HepG2 (cell line): ENCODE data around the gene GLRX5. TPM values are rescaled to one million over a fixed set of nuclear protein-coding genes. Genes with fewer than 3 reads are reported as not detected.

Experiments
- ATAC-seq: fragments of 200-7000 bp; cut with Tn5 transposase; 3 replicates; pipeline ENCODE4 v1.9.1; 2020; ENCODE audit warnings: mild to moderate bottlenecking, moderate library complexity
- BruUV-seq: library from RNA; stranded (reverse); fragments of 400-500 nt; replicated peaks from 2 replicates; lab custom pipeline; 2021; lab: Mats Ljungman, UMichigan
- CTCF ChIA-PET: fragments of 300-600 bp; formaldehyde crosslinking; extraction: SDS; loops from one replicate; lab custom pipeline; 2021; ENCODE audit warnings: low total read pairs, inconsistent platforms, low intra/inter-chr PET ratio; lab: Yijun Ruan, JAX
- POLR2A ChIA-PET: fragments of 350-600 bp; sonication (Branson Sonifier 250); formaldehyde crosslinking; loops from one replicate; lab custom pipeline; 2020; ENCODE audit warnings: antibody characterized with exemption, inconsistent platforms; lab: Yijun Ruan, JAX
- DNase-seq: peaks from one replicate; pipeline ENCODE4 v3.0.0-alpha.2; 2015; ENCODE audit warnings: low spot score
- FAIRE-seq: peaks from 3 replicates; lab custom pipeline; 2011; peaks lifted over from hg19 to GRCh38; lab: Jason Lieb, UNC
- H2AFZ ChIP-seq: one replicate; pipeline ENCODE4 v1.6.1; 2011; ENCODE audit warnings: low read length, inconsistent platforms
- H3K27ac ChIP-seq: fragments of 300-600 bp; 3 replicates; pipeline ENCODE4 v1.8.0; 2011; ENCODE audit warnings: mixed run types, mild to moderate bottlenecking, mixed read lengths, low read length, inconsistent platforms; ENCODE audit not compliant: insufficient read depth; ENCODE audit errors: extremely low read length
- H3K27me3 ChIP-seq, 2 experiments: fragments of 200-600 bp in 1 of 2; 2 replicates in 1 of 2; 3 replicates in 1 of 2; pipeline versions ENCODE4 v1.6.0 to v1.8.0; 2011; ENCODE audit warnings: low read length in 2 of 2, mild to moderate bottlenecking in 2 of 2, moderate library complexity in 2 of 2, inconsistent platforms in 1 of 2; ENCODE audit not compliant: insufficient read depth in 2 of 2, control insufficient read depth in 1 of 2
- H3K36me3 ChIP-seq, 2 experiments: fragments of 200-600 bp in 1 of 2; replicated peaks in 1 of 2; 2 replicates in 1 of 2; 3 replicates in 1 of 2; pipeline versions ENCODE4 v1.5.1 to v1.8.0; 2011; ENCODE audit warnings: low read length in 2 of 2, inconsistent platforms in 1 of 2; ENCODE audit not compliant: insufficient read depth in 2 of 2, control insufficient read depth in 1 of 2
- H3K4me1 ChIP-seq: 2 replicates; pipeline ENCODE4 v1.5.1; 2012; ENCODE audit warnings: low read length, inconsistent platforms; ENCODE audit not compliant: insufficient read depth
- H3K4me2 ChIP-seq: 2 replicates; pipeline ENCODE4 v1.6.0; 2011; ENCODE audit warnings: low read depth, low read length, inconsistent platforms
- H3K4me3 ChIP-seq, 3 experiments: fragments of 200-600 bp in 1 of 3; sonication (generic), shearing (Covaris generic) in 1 of 3; replicated peaks in 1 of 3; 2 replicates each; pipeline ENCODE4 v1.5.1; 2011 to 2016; ENCODE audit warnings: low read length in 3 of 3, inconsistent platforms in 2 of 3, low read depth in 2 of 3, mild to moderate bottlenecking in 2 of 3, control low read depth in 1 of 3, mixed read lengths in 1 of 3; ENCODE audit not compliant: insufficient read depth in 1 of 3
- H3K79me2 ChIP-seq: one replicate; pipeline ENCODE4 v1.6.1; 2011; ENCODE audit warnings: low read length, inconsistent platforms; ENCODE audit not compliant: insufficient read depth
- H3K9ac ChIP-seq: 2 replicates; pipeline ENCODE4 v1.6.0; 2011; ENCODE audit warnings: mild to moderate bottlenecking, low read depth, low read length, inconsistent platforms; ENCODE audit not compliant: insufficient read depth
- H3K9me3 ChIP-seq: 2 replicates; pipeline ENCODE4 v1.5.1; 2012; ENCODE audit warnings: mild to moderate bottlenecking, low read length
- H4K20me1 ChIP-seq: 2 replicates; pipeline ENCODE4 v1.6.0; 2011; ENCODE audit warnings: inconsistent platforms, mild to moderate bottlenecking, low read length, moderate library complexity; ENCODE audit not compliant: insufficient read depth
- FOSL2 ChIP-seq: sonication (generic); formaldehyde crosslinking; IDR thresholded peaks from 2 replicates; pipeline ENCODE4 v1.4.0; 2020; ENCODE audit warnings: missing genetic modification reagents
- JDP2 ChIP-seq: sonication (generic); formaldehyde crosslinking; IDR thresholded peaks from 2 replicates; pipeline ENCODE4 v1.8.1; 2022; ENCODE audit warnings: missing genetic modification reagents, borderline replicate concordance
- REL ChIP-seq: sonication (generic); formaldehyde crosslinking; conservative IDR thresholded peaks from 2 replicates; pipeline ENCODE4 v1.8.0; 2022; ENCODE audit warnings: mild to moderate bottlenecking, missing genetic modification reagents, moderate library complexity
- SOX13 ChIP-seq, 3 experiments: fragments of 450-650 bp in 1 of 3; sonication (generic) in 1 of 3; formaldehyde crosslinking in 1 of 3; IDR thresholded peaks in 2 of 3; conservative IDR thresholded peaks in 1 of 3; 2 replicates each; pipeline versions ENCODE4 v1.5.0 to v1.6.1; 2016 to 2020; ENCODE audit warnings: antibody characterized with exemption in 1 of 3, mild to moderate bottlenecking in 1 of 3, missing compliant biosample characterization in 1 of 3, missing genetic modification reagents in 1 of 3, moderate library complexity in 1 of 3
- THAP11 ChIP-seq: IDR thresholded peaks from 2 replicates; pipeline ENCODE4 v1.6.1; 2016; ENCODE audit warnings: missing biosample characterization, missing genetic modification reagents
- U2AF2 ChIP-seq: fragments of 200-400 bp; formaldehyde crosslinking; IDR thresholded peaks from 2 replicates; pipeline ENCODE4 v1.6.1; 2017; ENCODE audit warnings: low read depth, mild to moderate bottlenecking, low read length
- ZFP41 ChIP-seq: sonication (generic); formaldehyde crosslinking; IDR thresholded peaks from 2 replicates; pipeline ENCODE4 v1.4.0; 2020; ENCODE audit warnings: mild to moderate bottlenecking, missing genetic modification reagents, borderline replicate concordance
- ZNF234 ChIP-seq: sonication (generic); formaldehyde crosslinking; conservative IDR thresholded peaks from 2 replicates; pipeline ENCODE4 v1.5.1; 2020; ENCODE audit warnings: mild to moderate bottlenecking, missing genetic modification reagents
- ZNF460 ChIP-seq: sonication (generic); formaldehyde crosslinking; IDR thresholded peaks from 2 replicates; pipeline ENCODE4 v1.5.1; 2020; ENCODE audit warnings: missing genetic modification reagents, mild to moderate bottlenecking, borderline replicate concordance
- ZNF629 ChIP-seq: sonication (generic); formaldehyde crosslinking; conservative IDR thresholded peaks from 2 replicates; pipeline ENCODE4 v1.5.0; 2020; ENCODE audit warnings: missing genetic modification reagents
- WGBS: methylation state at CpG from one replicate; pipeline ENCODE4 v1.1.6; 2017; ENCODE audit warnings: low lambda C conversion rate; 5-methylcytosine and 5-hydroxymethylcytosine counted together
- in situ Hi-C: cut with HindIII; loops from 2 replicates; pipeline ENCODE4 v1.10.0; 2017; ENCODE audit warnings: low pct_unique_long_range_greater_than_20kb; ENCODE audit not compliant: extremely low pct_ligation_motif_present
- intact Hi-C: fragments of 100-400 bp; cut with micrococcal nuclease; formaldehyde crosslinking; loops from one replicate; pipeline ENCODE4 v1.10.0; 2022; ENCODE audit not compliant: unreplicated experiment
- polyA plus RNA-seq, 8 experiments: library from polyadenylated mRNA; depleted of rRNA in 3 of 8; stranded (reverse) in 7 of 8; unstranded in 1 of 8; fragments of >200 nt; fragmentation: Illumina TruSeq in 4 of 8; extraction: Trizol in 4 of 8; gene quantifications; 2 replicates each; pipeline versions ENCODE4 v1.2.1 to v1.2.3, GENCODE V29; 2011 to 2016; ENCODE audit warnings: low read depth in 4 of 8, missing spikeins in 1 of 8, mixed read lengths in 1 of 8; ENCODE audit not compliant: insufficient read depth in 1 of 8
- total RNA-seq, 5 experiments: library from RNA; depleted of rRNA; stranded (reverse); fragments of >200 nt; fragmentation: Illumina TruSeq; extraction: Trizol; gene quantifications; 2 replicates each; pipeline ENCODE4 v1.2.3, GENCODE V29; 2016; ENCODE audit warnings: low read depth in 1 of 5
- TF ChIP-seq, protein P1 (sequence below): sonication (generic); formaldehyde crosslinking; IDR thresholded peaks from 2 replicates; pipeline ENCODE4 v1.5.1; 2020; ENCODE audit warnings: mild to moderate bottlenecking, missing genetic modification reagents, borderline replicate concordance

Gene GLRX5
- total and polyA plus RNA-seq, 2 of the 13 experiments (the other 11 are each of a cell fraction or from before 2014, with no cell fraction given), result 122 to 146 TPM

GRCh38 chr14:95540236-95540855 is 5.5 kb downstream of the GLRX5 start:
- FAIRE-seq, result no peak
- intact Hi-C loops (no loop called here), in situ Hi-C loops (no loop called here)
- Histone ChIP-seq H3K27ac (no peak overlapping the region), H3K9ac (no peak overlapping the region), H3K4me1 (peaks cover 53% of the 10 kb centered on the region), H2AFZ (no peak overlapping the region), H3K4me3 (no peak overlapping the region), H3K4me2 (no peak overlapping the region), H3K36me3 (peaks cover 12 to 29% of the 10 kb centered on the region in 2 experiments), H3K9me3 (no peaks in the 10 kb centered on the region), H3K27me3 (no peaks in the 10 kb centered on the region; a peak in 1 of 5 replicates), H3K79me2 (peaks cover 100% of the 10 kb centered on the region), H4K20me1 (peaks cover 40% of the 10 kb centered on the region)
- ATAC-seq, result no peak
- no peak for DNase-seq
- no TSS peak for BruUV-seq
- POLR2A ChIA-PET, result interaction anchor here (1.3 to 2.2 kb wide), 3 partner anchors 10 to 88 kb away, joined by 3 to 10 read pairs (median 7); no protein-coding TSS in a partner anchor
- CTCF ChIA-PET, result no interaction called here
- TF ChIP-seq ZNF629 (CRISPR knock-in tag), result peak; percentile 89
- no peak for TF ChIP-seq JDP2
- WGBS, result 96% methylated on average over 6 of the region's 6 CpGs

GRCh38 chr14:95541346-95541745 is 6.5 kb downstream of the GLRX5 start:
- Histone ChIP-seq H3K27ac (no peak overlapping the region), H3K36me3 (peaks cover 12 to 33% of the 10 kb centered on the region in 2 experiments), H3K4me2 (no peak overlapping the region), H2AFZ (no peak overlapping the region), H3K79me2 (peaks cover 99% of the 10 kb centered on the region), H3K9ac (no peak overlapping the region), H4K20me1 (peaks cover 40% of the 10 kb centered on the region), H3K9me3 (no peaks in the 10 kb centered on the region), H3K27me3 (no peaks in the 10 kb centered on the region), H3K4me3 (no peak overlapping the region), H3K4me1 (peaks cover 62% of the 10 kb centered on the region)
- no TSS peak for BruUV-seq
- POLR2A ChIA-PET, result interaction anchor here (0.7 to 1.9 kb wide), 2 partner anchors 9 to 18 kb away, joined by 4 to 7 read pairs; no protein-coding TSS in a partner anchor
- CTCF ChIA-PET, result no interaction called here
- no peak for FAIRE-seq
- no peak for ATAC-seq
- intact Hi-C loops (no loop called here), in situ Hi-C loops (no loop called here)
- no peak for DNase-seq
- WGBS, result 87% methylated on average over 4 of the region's 4 CpGs
- no peak for TF ChIP-seq U2AF2
- TF ChIP-seq REL (CRISPR knock-in tag), result no peak
- no peak for TF ChIP-seq THAP11 (CRISPR knock-in tag)
- TF ChIP-seq SOX13 (IDR thresholded peaks at IDR 0.05), result no peak
- no peak for TF ChIP-seq SOX13 (CRISPR knock-in tag; conservative IDR thresholded peaks at IDR 0.05 in 1 of 2, IDR thresholded peaks at IDR 0.05 in 1 of 2)
- TF ChIP-seq FOSL2 (CRISPR knock-in tag), result no peak
- TF ChIP-seq ZFP41 (CRISPR knock-in tag), result no peak
- no peak for TF ChIP-seq ZNF460 (CRISPR knock-in tag)
- TF ChIP-seq, protein P1, sequence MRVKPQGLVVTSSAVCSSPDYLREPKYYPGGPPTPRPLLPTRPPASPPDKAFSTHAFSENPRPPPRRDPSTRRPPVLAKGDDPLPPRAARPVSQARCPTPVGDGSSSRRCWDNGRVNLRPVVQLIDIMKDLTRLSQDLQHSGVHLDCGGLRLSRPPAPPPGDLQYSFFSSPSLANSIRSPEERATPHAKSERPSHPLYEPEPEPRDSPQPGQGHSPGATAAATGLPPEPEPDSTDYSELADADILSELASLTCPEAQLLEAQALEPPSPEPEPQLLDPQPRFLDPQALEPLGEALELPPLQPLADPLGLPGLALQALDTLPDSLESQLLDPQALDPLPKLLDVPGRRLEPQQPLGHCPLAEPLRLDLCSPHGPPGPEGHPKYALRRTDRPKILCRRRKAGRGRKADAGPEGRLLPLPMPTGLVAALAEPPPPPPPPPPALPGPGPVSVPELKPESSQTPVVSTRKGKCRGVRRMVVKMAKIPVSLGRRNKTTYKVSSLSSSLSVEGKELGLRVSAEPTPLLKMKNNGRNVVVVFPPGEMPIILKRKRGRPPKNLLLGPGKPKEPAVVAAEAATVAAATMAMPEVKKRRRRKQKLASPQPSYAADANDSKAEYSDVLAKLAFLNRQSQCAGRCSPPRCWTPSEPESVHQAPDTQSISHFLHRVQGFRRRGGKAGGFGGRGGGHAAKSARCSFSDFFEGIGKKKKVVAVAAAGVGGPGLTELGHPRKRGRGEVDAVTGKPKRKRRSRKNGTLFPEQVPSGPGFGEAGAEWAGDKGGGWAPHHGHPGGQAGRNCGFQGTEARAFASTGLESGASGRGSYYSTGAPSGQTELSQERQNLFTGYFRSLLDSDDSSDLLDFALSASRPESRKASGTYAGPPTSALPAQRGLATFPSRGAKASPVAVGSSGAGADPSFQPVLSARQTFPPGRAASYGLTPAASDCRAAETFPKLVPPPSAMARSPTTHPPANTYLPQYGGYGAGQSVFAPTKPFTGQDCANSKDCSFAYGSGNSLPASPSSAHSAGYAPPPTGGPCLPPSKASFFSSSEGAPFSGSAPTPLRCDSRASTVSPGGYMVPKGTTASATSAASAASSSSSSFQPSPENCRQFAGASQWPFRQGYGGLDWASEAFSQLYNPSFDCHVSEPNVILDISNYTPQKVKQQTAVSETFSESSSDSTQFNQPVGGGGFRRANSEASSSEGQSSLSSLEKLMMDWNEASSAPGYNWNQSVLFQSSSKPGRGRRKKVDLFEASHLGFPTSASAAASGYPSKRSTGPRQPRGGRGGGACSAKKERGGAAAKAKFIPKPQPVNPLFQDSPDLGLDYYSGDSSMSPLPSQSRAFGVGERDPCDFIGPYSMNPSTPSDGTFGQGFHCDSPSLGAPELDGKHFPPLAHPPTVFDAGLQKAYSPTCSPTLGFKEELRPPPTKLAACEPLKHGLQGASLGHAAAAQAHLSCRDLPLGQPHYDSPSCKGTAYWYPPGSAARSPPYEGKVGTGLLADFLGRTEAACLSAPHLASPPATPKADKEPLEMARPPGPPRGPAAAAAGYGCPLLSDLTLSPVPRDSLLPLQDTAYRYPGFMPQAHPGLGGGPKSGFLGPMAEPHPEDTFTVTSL, result no peak
- no peak for TF ChIP-seq ZNF234 (CRISPR knock-in tag)
